Occipital lobe (tissue), 2 donors: ENCODE measurements around the gene TSTD2. TPM values are rescaled to one million over a fixed set of nuclear protein-coding genes. Genes with fewer than 3 reads are reported as not detected.

Experiments used
- DNase-seq: peaks from one replicate; lab custom pipeline; 2025; lab: John Stamatoyannopoulos, UW
- total RNA-seq: library from RNA; depleted of rRNA; stranded (reverse); fragments of >200 nt; gene quantifications from one replicate; pipeline ENCODE4 v1.2.3, GENCODE V29; 2014

TSTD2 gene
- total RNA-seq = 43.0 TPM

- DNase-seq = peak; percentile 95
These were observed at the start of gene TSTD2, which contains the start of gene NCBP1 for GRCh38 chr9:97632985-97633858. TSS of gene TSTD2 (minus strand) at chr9:97633368. CDS start at chr9:97627562, 5,806 bp downstream. TSS of gene NCBP1 (plus strand) at chr9:97633821. CDS start at chr9:97633882, 61 bp downstream.

DNA sequence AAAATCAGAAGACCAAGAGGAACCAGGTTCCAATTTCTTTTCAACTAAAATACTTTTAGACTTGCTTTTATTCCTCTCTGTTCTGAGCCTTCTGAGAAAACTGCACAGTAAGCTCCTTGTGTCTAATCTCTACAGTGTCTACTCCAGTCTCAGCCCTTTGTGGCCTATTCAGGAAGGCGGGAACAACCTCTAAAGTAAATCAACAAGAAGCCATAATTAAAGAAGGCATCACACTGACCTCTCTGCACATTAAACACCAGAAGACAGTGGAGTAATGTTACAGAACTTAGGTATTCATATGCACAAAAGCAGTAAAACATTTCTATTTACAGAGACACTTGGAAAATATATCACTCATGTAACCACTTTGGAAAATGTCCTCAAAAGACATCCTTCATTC lies 49.1 kb upstream of the TSTD2 start:
- no peak for DNase-seq

GRCh38 chr9:97675655-97676054 lies 42.5 kb upstream of the TSTD2 start:
- DNase-seq = no peak

GRCh38 chr9:97673922-97674321 lies 40.8 kb upstream of the TSTD2 start:
- DNase-seq = no peak

- DNase-seq = no peak
These were observed 39.2 kb upstream of the TSTD2 start for GRCh38 chr9:97672403-97672802.

DNA sequence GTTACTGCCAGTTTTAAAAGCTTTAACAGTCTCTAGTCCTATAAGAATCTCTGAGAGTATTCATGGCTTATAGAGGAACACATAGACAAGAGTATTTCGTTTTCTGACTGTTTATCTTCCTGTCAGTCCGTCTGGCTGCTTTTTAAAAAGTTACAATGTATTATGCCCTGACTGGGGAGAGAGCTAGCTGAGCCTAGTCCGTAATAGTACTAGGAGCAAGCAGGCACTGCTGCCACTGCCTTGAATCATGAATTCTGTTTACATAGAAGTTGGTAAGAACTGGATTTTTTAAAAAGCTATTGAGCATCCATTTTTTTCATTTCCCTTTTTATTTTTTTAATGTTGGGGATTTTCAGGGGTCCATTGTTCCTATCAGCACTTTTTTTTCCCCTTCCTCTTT lies 37.4 kb upstream of the TSTD2 start:
- DNase-seq = no peak

GRCh38 chr9:97668485-97668884 lies 35.3 kb upstream of the TSTD2 start:
- DNase-seq = no peak

- no peak for DNase-seq
These were observed 33.9 kb upstream of the TSTD2 start for GRCh38 chr9:97666907-97667686.

- DNase-seq = no peak
These were observed 32.6 kb upstream of the TSTD2 start for GRCh38 chr9:97665742-97666141.

- DNase-seq = no peak
These were observed 27.7 kb upstream of the TSTD2 start for GRCh38 chr9:97660847-97661246.

GRCh38 chr9:97660340-97660739 lies 27.2 kb upstream of the TSTD2 start:
- DNase-seq = no peak

DNA sequence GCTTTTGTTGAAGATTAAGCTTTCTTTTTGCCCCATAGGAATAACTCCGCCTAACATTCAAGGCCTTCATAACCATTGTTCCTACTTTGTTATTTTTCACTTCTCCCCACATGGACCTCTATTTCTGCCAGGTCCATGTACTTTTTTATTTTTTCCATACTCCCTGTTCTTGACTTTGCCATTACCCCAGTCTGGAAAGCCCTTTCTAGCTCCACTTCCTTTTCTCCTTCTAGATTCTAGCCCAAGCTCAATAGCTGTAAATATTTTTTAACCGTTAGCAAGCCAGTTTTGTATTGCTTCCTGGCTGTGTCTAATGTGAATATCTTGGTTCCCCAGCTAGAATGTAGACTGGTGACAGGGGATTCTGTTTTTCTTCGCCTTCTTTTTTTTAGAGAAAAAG lies 26.6 kb upstream of the TSTD2 start:
- no peak for DNase-seq

DNA sequence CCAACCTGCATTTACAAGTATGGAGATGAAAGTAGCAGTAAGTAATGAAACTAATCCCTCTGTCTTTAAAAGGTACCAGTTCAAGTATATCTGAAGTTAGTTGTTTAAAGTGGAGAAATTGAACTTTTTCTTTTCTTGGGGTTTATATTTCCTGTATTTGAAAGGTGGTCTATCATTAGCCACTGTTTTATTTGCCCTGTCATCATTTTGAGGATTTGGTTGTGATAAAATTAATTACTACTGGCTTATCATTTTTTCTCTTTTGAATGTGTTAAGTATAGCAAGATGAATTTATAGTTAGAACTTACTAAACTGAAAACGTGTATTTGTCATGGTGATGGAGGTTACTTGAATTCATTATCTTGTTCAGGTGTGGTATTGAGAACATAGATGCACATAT lies 25.5 kb upstream of the TSTD2 start:
- no peak for DNase-seq

DNA sequence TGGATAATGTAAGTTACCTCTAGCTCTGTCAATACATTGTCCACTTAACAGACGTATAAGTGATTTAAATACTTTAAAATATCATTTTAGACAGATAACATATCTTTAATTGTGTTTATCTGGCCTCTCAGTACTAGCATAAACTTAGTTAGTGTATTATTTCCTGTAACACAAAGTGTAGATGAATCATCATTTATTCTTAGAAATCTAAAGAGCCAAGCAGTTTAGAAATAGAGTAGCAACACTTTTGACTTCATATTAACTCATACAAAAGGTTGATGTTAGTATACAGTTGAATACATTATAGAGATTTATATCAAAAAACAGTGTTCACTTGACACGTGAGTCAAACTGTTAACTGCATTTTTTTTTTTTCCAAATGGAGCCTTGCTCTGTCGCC lies 18.5 kb upstream of the TSTD2 start:
- no peak for DNase-seq

- DNase-seq = no peak
These were observed 14.8 kb upstream of the TSTD2 start for GRCh38 chr9:97647996-97648395.

DNA sequence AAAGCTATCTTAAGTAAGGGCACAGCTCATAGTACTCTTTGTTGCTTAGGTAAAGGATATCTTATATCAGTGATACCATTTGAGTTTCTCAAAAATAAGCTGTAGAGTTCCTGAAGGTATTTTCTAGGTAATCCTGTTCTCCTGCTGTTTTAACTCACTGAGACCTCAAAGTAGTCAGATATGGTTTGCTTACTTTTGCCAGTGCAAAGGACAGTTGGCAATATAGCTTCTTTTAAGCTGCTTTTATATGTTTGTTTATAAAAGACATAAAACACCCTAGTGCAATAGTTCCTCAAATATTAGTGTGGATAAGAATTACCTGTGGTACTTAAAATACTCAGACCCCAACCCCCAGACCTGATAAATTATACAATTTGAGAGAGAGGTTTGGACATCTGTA lies 12.6 kb upstream of the TSTD2 start:
- no peak for DNase-seq

GRCh38 chr9:97640325-97640724 lies 7.2 kb upstream of the TSTD2 start:
- DNase-seq = no peak

DNA sequence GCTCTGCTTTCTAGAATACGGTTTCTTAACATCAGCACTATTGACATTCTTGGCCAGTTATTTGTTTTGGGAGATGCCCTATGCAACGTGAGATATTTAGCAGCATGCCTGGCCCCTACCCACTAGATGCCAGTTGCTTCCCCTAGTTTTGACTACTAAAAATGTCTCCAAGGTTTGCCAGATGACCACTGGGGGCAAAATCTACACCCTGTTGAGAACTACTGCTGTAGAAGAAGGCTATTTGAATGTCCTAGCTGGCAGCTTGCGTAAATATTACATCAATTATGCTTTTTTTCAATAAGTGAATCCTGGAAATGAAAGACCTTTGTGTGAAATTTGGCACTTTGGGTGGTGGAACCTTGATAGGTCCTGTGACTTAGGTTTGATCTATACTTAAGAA lies 5.5 kb upstream of the TSTD2 start:
- DNase-seq = no peak

DNA sequence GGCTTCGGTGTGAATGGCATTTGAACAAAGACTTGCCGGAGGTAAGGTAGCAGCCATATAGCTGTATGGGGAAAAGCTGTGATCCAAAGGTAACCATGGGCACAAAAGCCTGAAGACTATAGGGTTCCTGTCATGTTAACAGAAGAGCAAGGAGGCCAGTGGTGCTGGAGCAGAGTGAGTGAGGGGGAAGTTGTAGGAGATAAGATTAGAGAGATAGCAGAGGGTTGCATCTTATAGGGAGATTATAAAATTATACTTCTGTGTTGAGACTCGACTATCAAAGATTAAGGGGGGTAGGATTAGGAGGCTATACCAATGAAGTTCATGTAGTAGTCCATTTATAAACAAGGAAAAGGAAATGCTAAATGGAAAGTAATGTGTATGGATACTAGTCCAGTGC lies 3.7 kb upstream of the TSTD2 start:
- DNase-seq = no peak

- no peak for DNase-seq
These were observed 1.9 kb upstream of the TSTD2 start for GRCh38 chr9:97635026-97635425.

DNA sequence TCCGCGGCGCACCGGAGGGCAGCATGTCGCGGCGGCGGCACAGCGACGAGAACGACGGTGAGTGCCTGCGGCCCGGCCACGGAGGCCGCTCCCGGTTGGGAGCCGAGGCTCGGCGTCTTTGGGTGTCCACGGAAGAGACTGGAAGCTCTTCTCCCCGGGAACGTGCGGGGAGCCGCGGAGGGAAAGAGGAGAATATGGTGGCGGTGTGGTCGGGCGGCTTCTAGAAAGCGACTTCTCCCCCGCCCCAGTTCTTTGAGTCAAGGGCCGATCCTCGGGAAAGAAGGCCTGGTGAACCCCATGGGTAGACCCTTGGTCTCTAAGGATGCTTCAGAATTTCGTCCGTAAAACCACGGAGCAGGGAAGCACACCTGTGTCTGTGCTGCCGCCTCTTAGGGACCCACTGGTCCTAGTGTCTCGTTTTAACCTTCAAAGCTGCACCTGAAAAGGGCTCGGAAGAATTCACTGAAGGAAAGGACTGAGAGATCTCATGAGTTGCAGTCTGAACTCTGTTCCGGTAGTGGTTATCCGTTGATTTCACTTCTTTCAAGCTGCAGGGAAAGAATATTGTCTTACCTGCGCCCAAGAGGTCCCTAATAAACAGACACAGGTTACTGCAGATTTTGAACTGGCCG lies 807 bp upstream of the TSTD2 start:
- no peak for DNase-seq
